ENCODE results near the gene DOCK8. TPM values are rescaled to one million over a fixed set of nuclear protein-coding genes. Genes with fewer than 3 reads are reported as not detected.

Gene DOCK8
- total RNA-seq, 3 donors from 2014 or later: 80.6 to 83.4 (median 80.8) TPM

- Mint-ChIP-seq H3K9me3 (no peaks in the 10 kb centered on the region), H3K27me3 (ENCODE audit: low read depth) (no peaks in the 10 kb centered on the region), H3K36me3 (ENCODE audit: insufficient read depth) (no peaks in the 10 kb centered on the region), H3K4me1 (ENCODE audit: low read depth) (peaks cover 1% of the 10 kb centered on the region), H3K4me3 (no peak overlapping the region)
- ATAC-seq: no peak
- DNase-seq: no peak
Measured at GRCh38 chr9:488448-488847, 273.8 kb downstream of the DOCK8 start.

GRCh38 chr9:489198-490197 lies 274.8 kb downstream of the DOCK8 start:
- H3K4me3 Mint-ChIP-seq: no peak overlapping the region
- no peaks in the 10 kb centered on the region for H3K36me3 Mint-ChIP-seq (ENCODE audit: insufficient read depth)
- H3K27me3 Mint-ChIP-seq (ENCODE audit: low read depth): no peaks in the 10 kb centered on the region
- peaks cover 1% of the 10 kb centered on the region for H3K4me1 Mint-ChIP-seq (ENCODE audit: low read depth)
- ATAC-seq: no peak
- no peak for DNase-seq
- H3K9me3 Mint-ChIP-seq: no peaks in the 10 kb centered on the region

GRCh38 chr9:494764-495163 lies 280.1 kb downstream of the DOCK8 start:
- no peaks in the 10 kb centered on the region for H3K9me3 Mint-ChIP-seq
- ATAC-seq (no peak), DNase-seq (no peak)
- H3K4me1 Mint-ChIP-seq (ENCODE audit: low read depth): no peaks in the 10 kb centered on the region
- H3K4me3 Mint-ChIP-seq: no peak overlapping the region
- peaks cover 4% of the 10 kb centered on the region for H3K27me3 Mint-ChIP-seq (ENCODE audit: low read depth)
- H3K36me3 Mint-ChIP-seq (ENCODE audit: insufficient read depth): peaks cover 2% of the 10 kb centered on the region

DNA sequence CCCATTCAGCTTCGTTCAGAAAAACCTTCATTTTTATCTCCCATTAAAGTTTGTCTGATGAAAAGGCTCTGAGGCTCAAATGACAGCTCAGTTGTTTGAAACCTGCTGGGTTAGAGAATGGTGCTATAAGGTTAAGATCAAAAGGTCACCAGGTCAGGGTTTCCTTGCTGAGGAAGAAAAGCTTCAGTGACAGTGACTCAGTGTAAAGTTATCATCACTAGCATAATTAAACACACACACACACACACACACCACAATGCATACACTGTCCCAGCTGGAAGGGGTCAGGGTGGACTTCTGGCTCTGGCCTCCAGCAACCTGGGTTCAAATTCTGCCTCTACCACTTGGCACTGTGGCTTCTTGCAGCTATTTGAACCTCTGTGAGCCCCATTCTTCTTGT lies 281.1 kb downstream of the DOCK8 start:
- H3K9me3 Mint-ChIP-seq: no peaks in the 10 kb centered on the region
- peaks cover 6% of the 10 kb centered on the region for H3K4me1 Mint-ChIP-seq (ENCODE audit: low read depth)
- peaks cover 4% of the 10 kb centered on the region for H3K27me3 Mint-ChIP-seq (ENCODE audit: low read depth)
- ATAC-seq (no peak), DNase-seq (no peak)
- peaks cover 2% of the 10 kb centered on the region for H3K36me3 Mint-ChIP-seq (ENCODE audit: insufficient read depth)
- no peak overlapping the region for H3K4me3 Mint-ChIP-seq

- Mint-ChIP-seq H3K27me3 (ENCODE audit: low read depth) (peaks cover 2% of the 10 kb centered on the region), H3K36me3 (ENCODE audit: insufficient read depth) (no peaks in the 10 kb centered on the region)
Measured at GRCh38 chr9:503326-503725, 288.7 kb downstream of the DOCK8 start.

DNA sequence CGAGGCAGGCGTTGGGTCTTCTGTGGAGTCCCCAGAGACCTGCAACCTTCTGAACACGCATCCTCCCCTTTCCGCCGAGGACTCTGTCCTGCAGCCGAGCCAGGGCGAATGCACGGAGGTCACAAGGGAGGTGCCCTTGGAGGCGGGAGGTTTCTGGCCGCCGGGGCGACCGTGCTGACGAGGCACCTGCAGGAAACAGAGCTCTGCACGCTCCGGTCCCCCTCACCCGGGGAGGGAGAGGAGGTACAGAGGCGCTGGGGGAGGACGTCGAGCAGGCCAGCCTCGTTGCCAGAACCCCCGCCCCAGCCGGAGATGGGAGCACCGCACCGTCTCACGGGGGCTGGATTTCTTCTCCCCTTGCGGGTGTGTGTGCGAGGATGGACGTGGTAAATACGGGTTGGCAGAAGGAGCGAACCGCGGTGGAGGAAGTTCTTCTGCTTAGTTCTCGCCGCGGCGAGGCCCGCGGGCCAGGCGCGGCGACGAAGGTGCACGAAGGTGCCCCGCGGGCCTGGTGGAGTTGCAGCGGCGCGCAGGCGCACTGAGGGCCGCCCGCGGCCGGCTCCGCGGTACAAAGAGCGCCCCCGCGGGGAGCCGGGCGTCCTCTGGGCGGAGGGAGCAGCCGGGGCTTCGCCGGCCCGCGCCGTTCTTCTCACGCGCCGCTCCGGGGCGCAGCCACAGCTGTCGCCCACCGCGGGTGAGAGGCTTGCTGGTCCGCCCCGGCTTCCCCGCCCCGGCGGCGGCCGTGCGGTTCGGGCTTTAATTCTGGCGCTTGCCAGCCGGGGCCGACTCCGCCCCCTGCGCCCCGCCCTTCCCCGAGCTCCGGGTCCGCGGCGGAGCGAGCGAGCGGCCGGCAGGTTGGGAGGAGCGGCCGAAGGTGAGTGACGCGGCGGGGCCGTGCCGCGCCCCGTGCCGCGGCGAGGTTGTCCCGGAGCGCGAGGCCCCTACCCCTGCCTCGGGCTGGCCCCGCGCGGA lies 289.5 kb downstream of the DOCK8 start, which contains the start of gene KANK1:
Gene KANK1, plus strand, starts transcription at position 815 of the 972 bp plus-strand sequence.
- H3K4me1 Mint-ChIP-seq (ENCODE audit: low read depth): peaks cover 38% of the 10 kb centered on the region
- H3K9me3 Mint-ChIP-seq: no peaks in the 10 kb centered on the region
- DNase-seq (peak; percentile 62), ATAC-seq (peak; percentile 85 to 89)
- H3K36me3 Mint-ChIP-seq (ENCODE audit: insufficient read depth): no peaks in the 10 kb centered on the region
- peak within 1 kb of the TSS; percentile 84 for H3K4me3 Mint-ChIP-seq
- H3K27me3 Mint-ChIP-seq (ENCODE audit: low read depth): peaks cover 2% of the 10 kb centered on the region

More at GRCh38 chr9:503326-503725, 288.7 kb downstream of the DOCK8 start:
- DNase-seq (no peak), ATAC-seq (no peak)
- Mint-ChIP-seq H3K4me3 (peak overlapping the region; percentile 84), H3K4me1 (ENCODE audit: low read depth) (peaks cover 35% of the 10 kb centered on the region), H3K9me3 (no peaks in the 10 kb centered on the region)

- Mint-ChIP-seq H3K27me3 (ENCODE audit: low read depth) (peaks cover 2% of the 10 kb centered on the region), H3K4me1 (ENCODE audit: low read depth) (peaks cover 38% of the 10 kb centered on the region), H3K4me3 (peak overlapping the region; percentile 78), H3K9me3 (no peaks in the 10 kb centered on the region), H3K36me3 (ENCODE audit: insufficient read depth) (peaks cover 3% of the 10 kb centered on the region)
- ATAC-seq: peak; percentile 25 to 39
- peak; percentile 7 for DNase-seq
Measured at GRCh38 chr9:504921-505740, 290.5 kb downstream of the DOCK8 start.

- Mint-ChIP-seq H3K4me1 (ENCODE audit: low read depth) (peaks cover 37% of the 10 kb centered on the region), H3K36me3 (ENCODE audit: insufficient read depth) (peaks cover 3% of the 10 kb centered on the region), H3K9me3 (no peaks in the 10 kb centered on the region), H3K4me3 (peak overlapping the region; percentile 78), H3K27me3 (ENCODE audit: low read depth) (peaks cover 2% of the 10 kb centered on the region)
- DNase-seq (no peak), ATAC-seq (no peak)
Measured at GRCh38 chr9:505741-506059, 291.0 kb downstream of the DOCK8 start.

GRCh38 chr9:506281-506680 lies 291.6 kb downstream of the DOCK8 start:
- H3K27me3 Mint-ChIP-seq (ENCODE audit: low read depth): peaks cover 2% of the 10 kb centered on the region
- H3K9me3 Mint-ChIP-seq: no peaks in the 10 kb centered on the region
- ATAC-seq: no peak
- peaks cover 3% of the 10 kb centered on the region for H3K36me3 Mint-ChIP-seq (ENCODE audit: insufficient read depth)
- peaks cover 35% of the 10 kb centered on the region for H3K4me1 Mint-ChIP-seq (ENCODE audit: low read depth)
- no peak for DNase-seq
- H3K4me3 Mint-ChIP-seq: no peak overlapping the region

DNA sequence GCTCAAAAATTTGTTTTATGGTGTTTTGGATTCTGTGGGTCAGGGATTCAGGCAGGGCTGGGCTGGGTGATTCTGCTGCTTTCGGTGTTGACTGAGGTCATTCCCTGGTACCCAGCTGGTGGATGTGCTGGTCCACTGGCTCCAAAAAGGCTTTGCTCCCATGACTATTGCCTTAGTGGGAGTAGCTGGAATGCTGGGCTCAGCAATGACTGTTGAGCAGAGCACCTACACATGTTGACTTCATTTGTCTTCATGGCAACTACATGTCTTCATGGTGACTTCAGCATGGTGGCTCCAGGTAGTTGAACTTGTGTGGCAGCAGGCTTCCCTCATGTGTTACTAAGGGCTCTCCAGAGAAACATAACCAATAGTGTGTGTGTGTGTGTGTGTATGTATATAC lies 297.2 kb downstream of the DOCK8 start:
- DNase-seq (no peak), ATAC-seq (no peak)
- H3K36me3 Mint-ChIP-seq (ENCODE audit: insufficient read depth): peaks cover 6% of the 10 kb centered on the region
- no peak overlapping the region for H3K4me3 Mint-ChIP-seq
- no peaks in the 10 kb centered on the region for H3K27me3 Mint-ChIP-seq (ENCODE audit: low read depth)
- H3K9me3 Mint-ChIP-seq: peaks cover 4% of the 10 kb centered on the region
- H3K4me1 Mint-ChIP-seq (ENCODE audit: low read depth): peaks cover 49% of the 10 kb centered on the region

- no peak overlapping the region for H3K4me3 Mint-ChIP-seq
- ATAC-seq (no peak), DNase-seq (no peak)
- peaks cover 6% of the 10 kb centered on the region for H3K36me3 Mint-ChIP-seq (ENCODE audit: insufficient read depth)
- peaks cover 55% of the 10 kb centered on the region for H3K4me1 Mint-ChIP-seq (ENCODE audit: low read depth)
- H3K27me3 Mint-ChIP-seq (ENCODE audit: low read depth): no peaks in the 10 kb centered on the region
- H3K9me3 Mint-ChIP-seq: peaks cover 4% of the 10 kb centered on the region
Measured at GRCh38 chr9:512555-513272, 298.0 kb downstream of the DOCK8 start.

All from activated T-cell treated with anti-CD3 and anti-CD28 coated beads, Interleukin-2, amount 50 U/mL, for 4 hours (primary cell).